Fibroblast of skin of left quadriceps (primary cell): ENCODE measurements around the gene CLDN17.

Experiments used
- DNase-seq, 2 experiments: peaks; one replicate each; pipeline ENCODE4 v3.0.0-alpha.2; 2013; ENCODE audit warnings: low read depth in 2 of 2

Gene CLDN17

DNA sequence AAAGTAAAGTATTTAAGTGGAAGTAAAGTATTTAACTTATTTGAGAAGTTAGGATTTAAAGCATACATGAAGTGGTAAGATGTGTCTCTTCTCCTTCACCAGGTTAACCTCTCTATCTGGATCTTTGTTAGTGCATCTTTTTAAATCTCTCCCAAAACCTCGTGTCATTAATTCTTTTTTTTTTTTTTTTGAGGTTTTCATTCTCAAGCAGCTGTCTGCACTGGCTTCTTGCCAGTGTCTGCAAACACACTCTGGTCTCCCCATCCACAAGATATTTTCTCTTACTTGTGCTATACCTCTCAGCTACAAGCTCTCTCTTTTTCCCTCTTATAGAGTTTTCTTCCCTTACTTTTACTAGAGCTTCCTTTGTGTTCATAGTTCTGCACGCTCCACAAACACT, 49.0 kb downstream of the CLDN17 start:
- no peak for DNase-seq

DNA sequence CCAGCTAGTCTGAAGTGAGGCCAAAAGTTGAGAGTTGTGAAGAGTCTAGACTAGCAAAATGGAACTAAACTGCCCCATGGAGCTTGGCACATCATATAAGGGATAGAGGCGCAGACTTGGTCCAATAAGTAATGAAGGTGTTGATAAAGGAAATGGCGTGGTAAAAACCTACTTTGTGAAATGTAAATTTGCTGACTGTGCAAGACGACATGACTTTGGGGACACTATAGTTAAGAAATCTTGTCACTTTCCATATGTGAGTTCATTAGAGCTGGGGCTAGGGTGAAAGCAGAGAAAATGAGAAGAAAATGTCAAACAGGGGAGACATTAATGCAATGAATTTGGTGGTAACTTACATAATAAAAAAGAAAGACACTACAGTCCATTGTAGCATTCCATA, 50.1 kb downstream of the CLDN17 start:
- DNase-seq, result no peak
